ENCODE measurements around the gene TLR6. TPM values are rescaled to one million over a fixed set of nuclear protein-coding genes. Genes with fewer than 3 reads are reported as not detected.

Gene TLR6
- total RNA-seq, 1 experiment from 2014 or later = 0.11 TPM

DNA sequence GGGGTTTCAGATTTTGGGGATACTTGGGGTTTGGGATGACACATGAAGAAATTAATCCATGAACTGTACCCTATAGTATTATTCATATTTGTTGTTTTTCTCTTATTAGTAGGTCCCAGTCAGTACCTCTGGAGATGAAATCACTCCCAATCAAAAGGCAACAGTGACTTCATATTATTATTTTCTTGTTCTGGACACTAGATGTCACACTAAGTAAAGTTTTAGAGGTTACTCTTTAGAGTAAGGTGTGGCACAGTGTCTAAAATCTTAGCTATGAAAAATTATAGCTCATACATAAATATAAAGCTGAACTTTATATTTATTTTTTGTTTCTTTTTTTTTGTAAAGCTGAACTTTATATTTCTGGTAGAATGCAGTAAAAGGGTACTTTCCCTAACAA, 46.1 kb upstream of the TLR6 start:
- no peaks in the 10 kb centered on the region for H3K27me3 Mint-ChIP-seq (ENCODE audit: low read depth)

GRCh38 chr4:38902221-38902620, 45.6 kb upstream of the TLR6 start:
- peaks cover 6% of the 10 kb centered on the region for H3K4me1 Mint-ChIP-seq
- ChIA-PET POLR2A (no interaction called here), CTCF (interaction anchor here (0.9 to 2.9 kb wide), 2 partner anchors 179 to 232 kb away, joined by 3 to 33 read pairs; no protein-coding TSS in a partner anchor)
- no peaks in the 10 kb centered on the region for H3K9me3 Mint-ChIP-seq
- DNase-seq (ENCODE audit: low spot score) (no peak), ATAC-seq (no peak)
- H3K36me3 Mint-ChIP-seq = peaks cover 5% of the 10 kb centered on the region; the same call in 1 of the 2 replicates
- H3K27me3 Mint-ChIP-seq (ENCODE audit: low read depth) = no peaks in the 10 kb centered on the region
- H3K27ac Mint-ChIP-seq = no peak overlapping the region
- H3K4me3 Mint-ChIP-seq = no peak overlapping the region
- TF ChIP-seq FOXJ3 (CRISPR knock-in tag; IDR thresholded peaks at IDR 0.05; ENCODE audit: borderline replicate concordance) = no peak
- no peak for TF ChIP-seq PRDM15 (CRISPR knock-in tag; IDR thresholded peaks at IDR 0.05)
- no peak for TF ChIP-seq ELF4 (CRISPR knock-in tag; IDR thresholded peaks at IDR 0.05; ENCODE audit: low read depth)
- TF ChIP-seq CREM (CRISPR knock-in tag; IDR thresholded peaks at IDR 0.05) = no peak
- TF ChIP-seq OVOL2 (CRISPR knock-in tag; IDR thresholded peaks at IDR 0.05; ENCODE audit: borderline replicate concordance) = no peak
- no peak for TF ChIP-seq ETV6 (CRISPR knock-in tag; IDR thresholded peaks at IDR 0.05)
- TF ChIP-seq ZNF532 (CRISPR knock-in tag; IDR thresholded peaks at IDR 0.05; ENCODE audit: borderline replicate concordance) = no peak
- TF ChIP-seq, protein P1, sequence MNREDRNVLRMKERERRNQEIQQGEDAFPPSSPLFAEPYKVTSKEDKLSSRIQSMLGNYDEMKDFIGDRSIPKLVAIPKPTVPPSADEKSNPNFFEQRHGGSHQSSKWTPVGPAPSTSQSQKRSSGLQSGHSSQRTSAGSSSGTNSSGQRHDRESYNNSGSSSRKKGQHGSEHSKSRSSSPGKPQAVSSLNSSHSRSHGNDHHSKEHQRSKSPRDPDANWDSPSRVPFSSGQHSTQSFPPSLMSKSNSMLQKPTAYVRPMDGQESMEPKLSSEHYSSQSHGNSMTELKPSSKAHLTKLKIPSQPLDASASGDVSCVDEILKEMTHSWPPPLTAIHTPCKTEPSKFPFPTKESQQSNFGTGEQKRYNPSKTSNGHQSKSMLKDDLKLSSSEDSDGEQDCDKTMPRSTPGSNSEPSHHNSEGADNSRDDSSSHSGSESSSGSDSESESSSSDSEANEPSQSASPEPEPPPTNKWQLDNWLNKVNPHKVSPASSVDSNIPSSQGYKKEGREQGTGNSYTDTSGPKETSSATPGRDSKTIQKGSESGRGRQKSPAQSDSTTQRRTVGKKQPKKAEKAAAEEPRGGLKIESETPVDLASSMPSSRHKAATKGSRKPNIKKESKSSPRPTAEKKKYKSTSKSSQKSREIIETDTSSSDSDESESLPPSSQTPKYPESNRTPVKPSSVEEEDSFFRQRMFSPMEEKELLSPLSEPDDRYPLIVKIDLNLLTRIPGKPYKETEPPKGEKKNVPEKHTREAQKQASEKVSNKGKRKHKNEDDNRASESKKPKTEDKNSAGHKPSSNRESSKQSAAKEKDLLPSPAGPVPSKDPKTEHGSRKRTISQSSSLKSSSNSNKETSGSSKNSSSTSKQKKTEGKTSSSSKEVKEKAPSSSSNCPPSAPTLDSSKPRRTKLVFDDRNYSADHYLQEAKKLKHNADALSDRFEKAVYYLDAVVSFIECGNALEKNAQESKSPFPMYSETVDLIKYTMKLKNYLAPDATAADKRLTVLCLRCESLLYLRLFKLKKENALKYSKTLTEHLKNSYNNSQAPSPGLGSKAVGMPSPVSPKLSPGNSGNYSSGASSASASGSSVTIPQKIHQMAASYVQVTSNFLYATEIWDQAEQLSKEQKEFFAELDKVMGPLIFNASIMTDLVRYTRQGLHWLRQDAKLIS (CRISPR knock-in tag; IDR thresholded peaks at IDR 0.05; ENCODE audit: borderline replicate concordance) = no peak
- no peak for TF ChIP-seq ATF6 (CRISPR knock-in tag; IDR thresholded peaks at IDR 0.05)
- TF ChIP-seq NR1H2 (CRISPR knock-in tag; IDR thresholded peaks at IDR 0.05) = no peak
- no peak for TF ChIP-seq NR2C2 (CRISPR knock-in tag; IDR thresholded peaks at IDR 0.05)
- TF ChIP-seq, protein P2, sequence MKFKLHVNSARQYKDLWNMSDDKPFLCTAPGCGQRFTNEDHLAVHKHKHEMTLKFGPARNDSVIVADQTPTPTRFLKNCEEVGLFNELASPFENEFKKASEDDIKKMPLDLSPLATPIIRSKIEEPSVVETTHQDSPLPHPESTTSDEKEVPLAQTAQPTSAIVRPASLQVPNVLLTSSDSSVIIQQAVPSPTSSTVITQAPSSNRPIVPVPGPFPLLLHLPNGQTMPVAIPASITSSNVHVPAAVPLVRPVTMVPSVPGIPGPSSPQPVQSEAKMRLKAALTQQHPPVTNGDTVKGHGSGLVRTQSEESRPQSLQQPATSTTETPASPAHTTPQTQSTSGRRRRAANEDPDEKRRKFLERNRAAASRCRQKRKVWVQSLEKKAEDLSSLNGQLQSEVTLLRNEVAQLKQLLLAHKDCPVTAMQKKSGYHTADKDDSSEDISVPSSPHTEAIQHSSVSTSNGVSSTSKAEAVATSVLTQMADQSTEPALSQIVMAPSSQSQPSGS (CRISPR knock-in tag; IDR thresholded peaks at IDR 0.05; ENCODE audit: borderline replicate concordance, low read depth) = no peak

More for the DNA sequence above, 46.1 kb upstream of the TLR6 start:
- TF ChIP-seq SMAD3 (CRISPR knock-in tag; IDR thresholded peaks at IDR 0.05; ENCODE audit: borderline replicate concordance) = no peak
- TF ChIP-seq FOXP1 (CRISPR knock-in tag; IDR thresholded peaks at IDR 0.05; ENCODE audit: borderline replicate concordance) = no peak
- TF ChIP-seq E2F5 (CRISPR knock-in tag; IDR thresholded peaks at IDR 0.05) = no peak
- TF ChIP-seq, protein P3, sequence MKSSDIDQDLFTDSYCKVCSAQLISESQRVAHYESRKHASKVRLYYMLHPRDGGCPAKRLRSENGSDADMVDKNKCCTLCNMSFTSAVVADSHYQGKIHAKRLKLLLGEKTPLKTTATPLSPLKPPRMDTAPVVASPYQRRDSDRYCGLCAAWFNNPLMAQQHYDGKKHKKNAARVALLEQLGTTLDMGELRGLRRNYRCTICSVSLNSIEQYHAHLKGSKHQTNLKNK (CRISPR knock-in tag; IDR thresholded peaks at IDR 0.05) = no peak
- Mint-ChIP-seq H3K9me3 (no peaks in the 10 kb centered on the region), H3K27ac (no peak overlapping the region), H3K4me1 (peaks cover 6% of the 10 kb centered on the region), H3K4me3 (no peak overlapping the region), H3K36me3 (peaks cover 5% of the 10 kb centered on the region; the same call in 1 of the 2 replicates)
- ATAC-seq = 0 out of 2 replicates have a peak, but pooled peaks have one; percentile 36
- POLR2A ChIA-PET = no interaction called here
- CTCF ChIA-PET = interaction anchor here (0.8 to 2.9 kb wide), 2 partner anchors 141 to 232 kb away, joined by 3 to 33 read pairs; no protein-coding TSS in a partner anchor
- DNase-seq (ENCODE audit: low spot score) = no peak
